Measurements from ENCODE around the gene KAZN. TPM values are rescaled to one million over a fixed set of nuclear protein-coding genes. Genes with fewer than 3 reads are reported as not detected.

The KAZN gene
- total and polyA plus RNA-seq, 2 donors (not counting 1 experiment from before 2014, with no cell fraction given), result 3.4 to 5.0 TPM

DNA sequence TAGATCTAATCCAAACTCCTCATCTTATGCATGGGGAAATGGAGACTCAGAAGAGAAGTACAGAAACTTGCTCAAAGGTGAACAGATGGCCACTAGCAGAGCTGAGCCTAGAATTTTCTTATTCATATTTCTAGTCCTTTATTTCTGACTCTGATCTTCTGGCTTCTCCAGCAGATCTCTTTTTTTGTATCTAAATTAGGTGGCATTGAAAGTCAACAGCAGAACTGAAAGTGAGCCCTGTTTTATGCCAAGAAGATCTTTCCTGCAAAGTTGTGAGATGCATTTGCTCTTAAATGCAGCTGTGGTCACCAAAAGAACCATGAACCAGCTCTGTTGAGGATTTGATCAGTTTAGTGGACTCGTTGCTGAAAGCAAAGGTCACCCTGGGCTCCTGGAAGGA lies 75.5 kb downstream of the KAZN start:
- Histone ChIP-seq H3K9ac (ENCODE audit: insufficient read depth, low read length) (no peak overlapping the region), H2AFZ (ENCODE audit: low read length) (no peak overlapping the region), H3K27ac (ENCODE audit: insufficient read depth, low read length) (no peak overlapping the region), H3K79me2 (ENCODE audit: control insufficient read depth, insufficient read depth, low read length) (no peaks in the 10 kb centered on the region), H3K27me3 (ENCODE audit: control insufficient read depth, insufficient read depth, low read length) (no peaks in the 10 kb centered on the region), H3K9me3 (ENCODE audit: control insufficient read depth, insufficient read depth, low read depth, low read length) (no peaks in the 10 kb centered on the region), H4K20me1 (ENCODE audit: control insufficient read depth, extremely low read depth, insufficient read depth, low read length) (no peaks in the 10 kb centered on the region), H3K4me3 (replicated peaks in 1 of 4; ENCODE audit: control extremely low read depth in 1 of 4, insufficient read depth in 1 of 4, low read depth in 3 of 4, low read length in 4 of 4) (no peak overlapping the region), H3K36me3 (ENCODE audit: control insufficient read depth, insufficient read depth, low read length) (no peaks in the 10 kb centered on the region), H3K4me1 (ENCODE audit: control insufficient read depth, extremely low read depth, insufficient read depth, low read length) (no peaks in the 10 kb centered on the region), H3K4me2 (ENCODE audit: extremely low read depth, insufficient read depth, low read length) (no peak overlapping the region)
- DNase-seq (ENCODE audit: low read depth in 2 of 2), result no peak
- TF ChIP-seq, protein P1, sequence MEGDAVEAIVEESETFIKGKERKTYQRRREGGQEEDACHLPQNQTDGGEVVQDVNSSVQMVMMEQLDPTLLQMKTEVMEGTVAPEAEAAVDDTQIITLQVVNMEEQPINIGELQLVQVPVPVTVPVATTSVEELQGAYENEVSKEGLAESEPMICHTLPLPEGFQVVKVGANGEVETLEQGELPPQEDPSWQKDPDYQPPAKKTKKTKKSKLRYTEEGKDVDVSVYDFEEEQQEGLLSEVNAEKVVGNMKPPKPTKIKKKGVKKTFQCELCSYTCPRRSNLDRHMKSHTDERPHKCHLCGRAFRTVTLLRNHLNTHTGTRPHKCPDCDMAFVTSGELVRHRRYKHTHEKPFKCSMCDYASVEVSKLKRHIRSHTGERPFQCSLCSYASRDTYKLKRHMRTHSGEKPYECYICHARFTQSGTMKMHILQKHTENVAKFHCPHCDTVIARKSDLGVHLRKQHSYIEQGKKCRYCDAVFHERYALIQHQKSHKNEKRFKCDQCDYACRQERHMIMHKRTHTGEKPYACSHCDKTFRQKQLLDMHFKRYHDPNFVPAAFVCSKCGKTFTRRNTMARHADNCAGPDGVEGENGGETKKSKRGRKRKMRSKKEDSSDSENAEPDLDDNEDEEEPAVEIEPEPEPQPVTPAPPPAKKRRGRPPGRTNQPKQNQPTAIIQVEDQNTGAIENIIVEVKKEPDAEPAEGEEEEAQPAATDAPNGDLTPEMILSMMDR (conservative IDR thresholded peaks at IDR 0.05 in 1 of 2, IDR thresholded peaks at IDR 0.05 in 1 of 2; ENCODE audit: low read depth in 1 of 2, low read length in 2 of 2), result no peak
- TF ChIP-seq EZH2 (IDR thresholded peaks at IDR 0.05; ENCODE audit: low read length, missing control alignments), result no peak

DNA sequence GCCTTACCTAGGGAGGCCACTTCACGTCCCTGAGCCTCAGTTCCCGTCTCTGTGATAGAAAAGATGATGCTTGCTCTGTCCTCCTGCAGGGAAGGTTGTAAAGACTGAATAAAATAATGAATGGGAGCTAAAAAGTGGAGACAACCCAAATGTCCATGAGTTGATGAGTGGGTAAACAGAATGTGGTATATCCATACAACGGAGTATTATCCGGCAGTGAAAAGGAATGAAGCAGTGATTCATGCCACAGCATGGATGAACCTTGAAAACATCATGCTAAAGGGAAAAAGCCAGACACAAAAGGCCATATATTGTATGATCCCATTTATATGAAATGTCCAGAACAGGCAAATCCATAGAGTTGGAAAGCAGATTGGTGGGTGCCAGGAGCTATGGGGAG lies 77.9 kb downstream of the KAZN start:
- no peak overlapping the region for H3K27ac ChIP-seq (ENCODE audit: insufficient read depth, low read length)
- no peaks in the 10 kb centered on the region for H3K79me2 ChIP-seq (ENCODE audit: control insufficient read depth, insufficient read depth, low read length)
- H3K4me2 ChIP-seq (ENCODE audit: extremely low read depth, insufficient read depth, low read length), result no peak overlapping the region
- H3K27me3 ChIP-seq (ENCODE audit: control insufficient read depth, insufficient read depth, low read length), result no peaks in the 10 kb centered on the region
- H4K20me1 ChIP-seq (ENCODE audit: control insufficient read depth, extremely low read depth, insufficient read depth, low read length), result no peaks in the 10 kb centered on the region
- no peak overlapping the region for H2AFZ ChIP-seq (ENCODE audit: low read length)
- no peaks in the 10 kb centered on the region for H3K4me1 ChIP-seq (ENCODE audit: control insufficient read depth, extremely low read depth, insufficient read depth, low read length)
- H3K9me3 ChIP-seq (ENCODE audit: control insufficient read depth, insufficient read depth, low read depth, low read length), result no peaks in the 10 kb centered on the region
- DNase-seq (ENCODE audit: low read depth in 2 of 2), result no peak
- no peaks in the 10 kb centered on the region for H3K36me3 ChIP-seq (ENCODE audit: control insufficient read depth, insufficient read depth, low read length)
- TF ChIP-seq, protein P1 (conservative IDR thresholded peaks at IDR 0.05 in 1 of 2, IDR thresholded peaks at IDR 0.05 in 1 of 2; ENCODE audit: low read depth in 1 of 2, low read length in 2 of 2), result no peak
- TF ChIP-seq EZH2 (IDR thresholded peaks at IDR 0.05; ENCODE audit: low read length, missing control alignments), result no peak
- H3K4me3 ChIP-seq (replicated peaks in 1 of 4; ENCODE audit: control extremely low read depth in 1 of 4, insufficient read depth in 1 of 4, low read depth in 3 of 4, low read length in 4 of 4), result no peak overlapping the region
- no peak overlapping the region for H3K9ac ChIP-seq (ENCODE audit: insufficient read depth, low read length)

DNA sequence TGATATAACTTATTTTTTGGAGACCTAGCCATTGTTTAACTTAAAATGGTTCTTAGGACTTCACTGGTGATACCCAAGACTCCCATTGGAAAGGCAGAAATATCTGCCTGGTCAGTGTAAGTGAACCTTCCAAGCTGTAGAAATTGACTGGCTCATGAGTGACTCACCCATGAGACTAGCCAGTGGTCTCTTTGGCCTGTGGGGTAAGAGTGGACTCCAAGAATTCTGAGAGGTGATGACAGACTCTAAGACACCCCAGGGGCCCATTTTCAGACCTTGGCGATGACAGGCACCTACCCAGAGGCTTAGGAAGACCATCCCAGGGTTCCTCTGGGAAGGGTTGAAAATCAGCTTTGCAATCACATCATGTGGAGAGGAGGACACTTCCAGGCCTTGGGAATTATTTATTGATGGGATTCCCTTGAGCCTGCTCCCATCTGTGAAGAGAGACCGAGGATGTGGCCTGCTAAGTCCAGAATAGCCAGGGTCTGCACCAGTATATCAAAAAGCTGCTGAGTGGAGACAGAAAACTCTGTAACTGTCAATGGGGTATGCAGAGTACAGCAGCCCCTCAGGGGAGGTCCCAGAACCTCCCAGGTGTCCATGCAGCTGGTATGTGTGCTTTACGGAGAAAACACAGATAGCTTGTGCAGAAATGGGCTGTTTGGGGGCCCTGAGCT lies 78.9 kb downstream of the KAZN start:
- no peak overlapping the region for H3K27ac ChIP-seq (ENCODE audit: insufficient read depth, low read length)

More for the DNA sequence above, 78.9 kb downstream of the KAZN start:
- H3K4me3 ChIP-seq (replicated peaks in 1 of 4; ENCODE audit: control extremely low read depth in 1 of 4, insufficient read depth in 1 of 4, low read depth in 3 of 4, low read length in 4 of 4), result no peak overlapping the region
- TF ChIP-seq EZH2 (IDR thresholded peaks at IDR 0.05; ENCODE audit: low read length, missing control alignments), result no peak
- TF ChIP-seq, protein P1 (conservative IDR thresholded peaks at IDR 0.05 in 1 of 2, IDR thresholded peaks at IDR 0.05 in 1 of 2; ENCODE audit: low read depth in 1 of 2, low read length in 2 of 2), result no peak
- no peaks in the 10 kb centered on the region for H3K36me3 ChIP-seq (ENCODE audit: control insufficient read depth, insufficient read depth, low read length)
- H3K27me3 ChIP-seq (ENCODE audit: control insufficient read depth, insufficient read depth, low read length), result no peaks in the 10 kb centered on the region
- no peak overlapping the region for H3K9ac ChIP-seq (ENCODE audit: insufficient read depth, low read length)
- no peaks in the 10 kb centered on the region for H3K9me3 ChIP-seq (ENCODE audit: control insufficient read depth, insufficient read depth, low read depth, low read length)
- no peaks in the 10 kb centered on the region for H3K4me1 ChIP-seq (ENCODE audit: control insufficient read depth, extremely low read depth, insufficient read depth, low read length)
- no peak overlapping the region for H2AFZ ChIP-seq (ENCODE audit: low read length)
- no peak for DNase-seq (ENCODE audit: low read depth in 2 of 2)
- no peaks in the 10 kb centered on the region for H4K20me1 ChIP-seq (ENCODE audit: control insufficient read depth, extremely low read depth, insufficient read depth, low read length)
- no peak overlapping the region for H3K4me2 ChIP-seq (ENCODE audit: extremely low read depth, insufficient read depth, low read length)
- H3K79me2 ChIP-seq (ENCODE audit: control insufficient read depth, insufficient read depth, low read length), result no peaks in the 10 kb centered on the region

Measured in fibroblast of lung (primary cell).